ENCODE measurements around the gene AHNAK2. TPM values are rescaled to one million over a fixed set of nuclear protein-coding genes. Genes with fewer than 3 reads are reported as not detected.
"Not testable (repeated sequence)": the region's sequence is repeated elsewhere in the genome, so short reads cannot be mapped to it uniquely, and the experiment has no call there.

AHNAK2 gene
- total RNA-seq, result 16.8 and 17.1 TPM in 2 replicates

GRCh38 chr14:104977681-104978653 lies at the start of gene AHNAK2:
Gene AHNAK2, minus strand, starts transcription at chr14:104978374. Its CDS starts 137 bp downstream, at chr14:104978237.
- DNase-seq (ENCODE audit: low read depth in 2 of 2), result peak; percentile 45 to 87

- DNase-seq (ENCODE audit: low read depth in 2 of 2), result not testable (repeated sequence)
Measured at GRCh38 chr14:105027718-105028117, 49.5 kb upstream of the AHNAK2 start.

GRCh38 chr14:105026802-105027563 lies 48.8 kb upstream of the AHNAK2 start:
- peak in 1 of 2 donors; percentile 16 for DNase-seq (ENCODE audit: low read depth in 2 of 2)

- DNase-seq (ENCODE audit: low read depth in 2 of 2), result peak; percentile 65 to 94
Measured at GRCh38 chr14:105026033-105026785, 48.0 kb upstream of the AHNAK2 start.

- DNase-seq (ENCODE audit: low read depth in 2 of 2), result no peak
Measured at GRCh38 chr14:105025429-105025828, 47.3 kb upstream of the AHNAK2 start.

- DNase-seq (ENCODE audit: low read depth in 2 of 2), result no peak
Measured at GRCh38 chr14:105023791-105024480, 45.8 kb upstream of the AHNAK2 start.

- peak in 1 of 2 donors; percentile 62 for DNase-seq (ENCODE audit: low read depth in 2 of 2)
Measured at GRCh38 chr14:105023144-105023543, 45.0 kb upstream of the AHNAK2 start.

GRCh38 chr14:105022276-105022670 lies 44.1 kb upstream of the AHNAK2 start:
- DNase-seq (ENCODE audit: low read depth in 2 of 2), result no peak

- DNase-seq (ENCODE audit: low read depth in 2 of 2), result peak; percentile 22 to 52
Measured at GRCh38 chr14:105021656-105022275, 43.6 kb upstream of the AHNAK2 start.

- peak; percentile 82 to 97 for DNase-seq (ENCODE audit: low read depth in 2 of 2)
Measured at GRCh38 chr14:105020815-105021655, 42.9 kb upstream of the AHNAK2 start, which contains the start of gene CDCA4. Gene CDCA4, minus strand, starts transcription at chr14:105021083. Its CDS starts 9,154 bp downstream, at chr14:105011929.

- DNase-seq (ENCODE audit: low read depth in 2 of 2), result peak in 1 of 2 donors; percentile 68
Measured at GRCh38 chr14:105019861-105020814, 42.0 kb upstream of the AHNAK2 start.

- no peak for DNase-seq (ENCODE audit: low read depth in 2 of 2)
Measured at GRCh38 chr14:105018414-105018813, 40.2 kb upstream of the AHNAK2 start.

- no peak for DNase-seq (ENCODE audit: low read depth in 2 of 2)
Measured at GRCh38 chr14:105015905-105016304, 37.7 kb upstream of the AHNAK2 start.

GRCh38 chr14:105015242-105015641 lies 37.1 kb upstream of the AHNAK2 start:
- peak; percentile 22 to 86 for DNase-seq (ENCODE audit: low read depth in 2 of 2)

GRCh38 chr14:105014631-105015030 lies 36.5 kb upstream of the AHNAK2 start:
- DNase-seq (ENCODE audit: low read depth in 2 of 2), result no peak

- no peak for DNase-seq (ENCODE audit: low read depth in 2 of 2)
Measured at GRCh38 chr14:105014032-105014431, 35.9 kb upstream of the AHNAK2 start.

- peak in 1 of 2 donors; percentile 23 for DNase-seq (ENCODE audit: low read depth in 2 of 2)
Measured at GRCh38 chr14:105013150-105013785, 35.1 kb upstream of the AHNAK2 start.
